WTC11 (cell line): ENCODE data around the gene C1QL4.

ENCODE experiments used
- ZBTB21 ChIP-seq: sonication (generic); formaldehyde crosslinking; IDR thresholded peaks from 2 replicates; pipeline ENCODE4 v1.8.1; 2023; ENCODE audit warnings: mild to moderate bottlenecking, missing genetic modification reagents, borderline replicate concordance
- ZNF263 ChIP-seq: sonication (generic); formaldehyde crosslinking; IDR thresholded peaks from 2 replicates; pipeline ENCODE4 v1.8.1; 2022; ENCODE audit warnings: low read depth, mild to moderate bottlenecking, moderate library complexity, missing genetic modification reagents
- TF ChIP-seq, protein P1 (sequence below): fragments of 250-450 bp; sonication (Bioruptor Pico); IDR thresholded peaks from 2 replicates; pipeline ENCODE4 v1.9.0; 2021; ENCODE audit warnings: mild to moderate bottlenecking, borderline replicate concordance
- TF ChIP-seq, protein P2 (sequence below): fragments of 200-600 bp; IDR thresholded peaks from 2 replicates; pipeline ENCODE4 v1.8.0; 2022; ENCODE audit warnings: antibody characterized with exemption
- TF ChIP-seq, protein P3 (sequence below): fragments of 250-450 bp; sonication (Bioruptor Pico); IDR thresholded peaks from 2 replicates; pipeline ENCODE4 v2.1.2; 2022; ENCODE audit warnings: mild to moderate bottlenecking, moderate library complexity
- TF ChIP-seq, protein P4 (sequence below): sonication (generic); formaldehyde crosslinking; IDR thresholded peaks from 2 replicates; pipeline ENCODE4 v1.8.0; 2022; ENCODE audit warnings: mild to moderate bottlenecking, missing genetic modification reagents

DNA sequence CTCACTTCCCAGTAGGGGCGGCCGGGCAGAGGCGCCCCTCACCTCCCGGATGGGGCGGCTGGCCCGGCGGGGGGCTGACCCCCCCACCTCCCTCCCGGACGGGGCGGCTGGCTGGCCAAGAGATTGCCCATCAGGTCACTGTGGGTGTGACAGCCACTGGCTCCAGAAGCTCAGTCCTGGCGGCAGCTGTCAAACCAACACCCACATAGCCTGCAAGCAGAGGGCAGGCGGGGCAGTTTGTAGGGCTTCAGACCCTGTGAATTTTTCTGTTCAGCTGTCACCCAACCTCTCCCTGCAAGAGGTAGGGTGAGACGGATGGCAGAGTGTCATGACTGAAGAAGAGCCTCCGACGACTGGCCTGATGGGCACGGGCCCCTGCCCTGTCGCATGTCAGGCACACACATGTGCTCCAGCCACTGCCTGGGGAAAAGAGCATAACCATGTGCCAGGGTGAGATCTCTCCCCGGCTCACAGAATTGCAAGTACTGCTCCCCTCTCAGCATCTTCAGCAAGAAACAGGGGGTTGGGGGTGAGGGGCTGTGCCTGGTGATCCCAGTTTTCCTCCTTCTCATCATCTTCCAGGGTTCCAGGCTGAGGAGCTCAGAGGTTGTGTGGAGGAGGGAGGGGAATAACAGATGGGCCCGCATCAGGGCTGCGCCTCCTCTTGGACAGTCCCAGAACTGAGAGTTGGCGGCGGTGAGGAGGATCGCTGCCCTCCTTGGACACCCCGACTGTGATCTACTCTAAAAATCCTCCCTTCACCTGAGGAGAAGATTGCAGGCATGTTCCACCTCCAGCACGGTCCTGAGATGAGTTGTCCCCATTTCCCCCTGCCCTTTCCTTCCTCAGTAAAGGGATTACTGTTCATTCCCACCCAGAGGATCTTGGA is 53.2 kb downstream of the C1QL4 start:
- TF ChIP-seq, protein P1, sequence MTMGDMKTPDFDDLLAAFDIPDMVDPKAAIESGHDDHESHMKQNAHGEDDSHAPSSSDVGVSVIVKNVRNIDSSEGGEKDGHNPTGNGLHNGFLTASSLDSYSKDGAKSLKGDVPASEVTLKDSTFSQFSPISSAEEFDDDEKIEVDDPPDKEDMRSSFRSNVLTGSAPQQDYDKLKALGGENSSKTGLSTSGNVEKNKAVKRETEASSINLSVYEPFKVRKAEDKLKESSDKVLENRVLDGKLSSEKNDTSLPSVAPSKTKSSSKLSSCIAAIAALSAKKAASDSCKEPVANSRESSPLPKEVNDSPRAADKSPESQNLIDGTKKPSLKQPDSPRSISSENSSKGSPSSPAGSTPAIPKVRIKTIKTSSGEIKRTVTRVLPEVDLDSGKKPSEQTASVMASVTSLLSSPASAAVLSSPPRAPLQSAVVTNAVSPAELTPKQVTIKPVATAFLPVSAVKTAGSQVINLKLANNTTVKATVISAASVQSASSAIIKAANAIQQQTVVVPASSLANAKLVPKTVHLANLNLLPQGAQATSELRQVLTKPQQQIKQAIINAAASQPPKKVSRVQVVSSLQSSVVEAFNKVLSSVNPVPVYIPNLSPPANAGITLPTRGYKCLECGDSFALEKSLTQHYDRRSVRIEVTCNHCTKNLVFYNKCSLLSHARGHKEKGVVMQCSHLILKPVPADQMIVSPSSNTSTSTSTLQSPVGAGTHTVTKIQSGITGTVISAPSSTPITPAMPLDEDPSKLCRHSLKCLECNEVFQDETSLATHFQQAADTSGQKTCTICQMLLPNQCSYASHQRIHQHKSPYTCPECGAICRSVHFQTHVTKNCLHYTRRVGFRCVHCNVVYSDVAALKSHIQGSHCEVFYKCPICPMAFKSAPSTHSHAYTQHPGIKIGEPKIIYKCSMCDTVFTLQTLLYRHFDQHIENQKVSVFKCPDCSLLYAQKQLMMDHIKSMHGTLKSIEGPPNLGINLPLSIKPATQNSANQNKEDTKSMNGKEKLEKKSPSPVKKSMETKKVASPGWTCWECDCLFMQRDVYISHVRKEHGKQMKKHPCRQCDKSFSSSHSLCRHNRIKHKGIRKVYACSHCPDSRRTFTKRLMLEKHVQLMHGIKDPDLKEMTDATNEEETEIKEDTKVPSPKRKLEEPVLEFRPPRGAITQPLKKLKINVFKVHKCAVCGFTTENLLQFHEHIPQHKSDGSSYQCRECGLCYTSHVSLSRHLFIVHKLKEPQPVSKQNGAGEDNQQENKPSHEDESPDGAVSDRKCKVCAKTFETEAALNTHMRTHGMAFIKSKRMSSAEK (CRISPR knock-in tag) = no peak
- TF ChIP-seq, protein P2, sequence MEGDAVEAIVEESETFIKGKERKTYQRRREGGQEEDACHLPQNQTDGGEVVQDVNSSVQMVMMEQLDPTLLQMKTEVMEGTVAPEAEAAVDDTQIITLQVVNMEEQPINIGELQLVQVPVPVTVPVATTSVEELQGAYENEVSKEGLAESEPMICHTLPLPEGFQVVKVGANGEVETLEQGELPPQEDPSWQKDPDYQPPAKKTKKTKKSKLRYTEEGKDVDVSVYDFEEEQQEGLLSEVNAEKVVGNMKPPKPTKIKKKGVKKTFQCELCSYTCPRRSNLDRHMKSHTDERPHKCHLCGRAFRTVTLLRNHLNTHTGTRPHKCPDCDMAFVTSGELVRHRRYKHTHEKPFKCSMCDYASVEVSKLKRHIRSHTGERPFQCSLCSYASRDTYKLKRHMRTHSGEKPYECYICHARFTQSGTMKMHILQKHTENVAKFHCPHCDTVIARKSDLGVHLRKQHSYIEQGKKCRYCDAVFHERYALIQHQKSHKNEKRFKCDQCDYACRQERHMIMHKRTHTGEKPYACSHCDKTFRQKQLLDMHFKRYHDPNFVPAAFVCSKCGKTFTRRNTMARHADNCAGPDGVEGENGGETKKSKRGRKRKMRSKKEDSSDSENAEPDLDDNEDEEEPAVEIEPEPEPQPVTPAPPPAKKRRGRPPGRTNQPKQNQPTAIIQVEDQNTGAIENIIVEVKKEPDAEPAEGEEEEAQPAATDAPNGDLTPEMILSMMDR = no peak
- TF ChIP-seq ZNF263 (CRISPR knock-in tag) (no peak), ZBTB21 (CRISPR knock-in tag) (no peak)
- TF ChIP-seq, protein P3, sequence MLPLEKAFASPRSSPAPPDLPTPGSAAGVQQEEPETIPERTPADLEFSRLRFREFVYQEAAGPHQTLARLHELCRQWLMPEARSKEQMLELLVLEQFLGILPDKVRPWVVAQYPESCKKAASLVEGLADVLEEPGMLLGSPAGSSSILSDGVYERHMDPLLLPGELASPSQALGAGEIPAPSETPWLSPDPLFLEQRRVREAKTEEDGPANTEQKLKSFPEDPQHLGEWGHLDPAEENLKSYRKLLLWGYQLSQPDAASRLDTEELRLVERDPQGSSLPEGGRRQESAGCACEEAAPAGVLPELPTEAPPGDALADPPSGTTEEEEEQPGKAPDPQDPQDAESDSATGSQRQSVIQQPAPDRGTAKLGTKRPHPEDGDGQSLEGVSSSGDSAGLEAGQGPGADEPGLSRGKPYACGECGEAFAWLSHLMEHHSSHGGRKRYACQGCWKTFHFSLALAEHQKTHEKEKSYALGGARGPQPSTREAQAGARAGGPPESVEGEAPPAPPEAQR (CRISPR knock-in tag) = no peak
- TF ChIP-seq, protein P4, sequence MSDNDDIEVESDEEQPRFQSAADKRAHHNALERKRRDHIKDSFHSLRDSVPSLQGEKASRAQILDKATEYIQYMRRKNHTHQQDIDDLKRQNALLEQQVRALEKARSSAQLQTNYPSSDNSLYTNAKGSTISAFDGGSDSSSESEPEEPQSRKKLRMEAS (CRISPR knock-in tag) = no peak
